GM21528 (cell line): Measurements from ENCODE around the gene RBM4.

Experiments used
- ATAC-seq: cut with Tn5 transposase; IDR thresholded peaks from one replicate; pipeline ENCODE4 v1.9.1; 2021; ENCODE audit warnings: mild to moderate bottlenecking, moderate library complexity; ENCODE audit not compliant: unreplicated experiment, low FRiP score

RBM4 gene

GRCh38 chr11:66687831-66688281, 49.4 kb downstream of the RBM4 start:
- no peak for ATAC-seq

- ATAC-seq = no peak
Measured at GRCh38 chr11:66688561-66689534, 50.3 kb downstream of the RBM4 start.

- ATAC-seq = no peak
Measured at GRCh38 chr11:66689661-66690590, 51.4 kb downstream of the RBM4 start.

- no peak for ATAC-seq
Measured at GRCh38 chr11:66691311-66691980, 52.9 kb downstream of the RBM4 start.

- ATAC-seq = no peak
Measured at GRCh38 chr11:66692446-66692845, 53.9 kb downstream of the RBM4 start.

GRCh38 chr11:66692871-66693331, 54.4 kb downstream of the RBM4 start:
- no peak for ATAC-seq

- ATAC-seq = no peak
Measured at GRCh38 chr11:66693356-66694055, 55.0 kb downstream of the RBM4 start.

- no peak for ATAC-seq
Measured at GRCh38 chr11:66694056-66694410, 55.5 kb downstream of the RBM4 start.

- no peak for ATAC-seq
Measured at GRCh38 chr11:66694732-66695207, 56.3 kb downstream of the RBM4 start.
